HS-27A (cell line): ENCODE data around the gene CMYA5.

Source experiments
- DNase-seq: peaks from one replicate; pipeline ENCODE4 v3.0.0-alpha.2; 2012; ENCODE audit warnings: low read depth, missing footprints

The CMYA5 gene

DNA sequence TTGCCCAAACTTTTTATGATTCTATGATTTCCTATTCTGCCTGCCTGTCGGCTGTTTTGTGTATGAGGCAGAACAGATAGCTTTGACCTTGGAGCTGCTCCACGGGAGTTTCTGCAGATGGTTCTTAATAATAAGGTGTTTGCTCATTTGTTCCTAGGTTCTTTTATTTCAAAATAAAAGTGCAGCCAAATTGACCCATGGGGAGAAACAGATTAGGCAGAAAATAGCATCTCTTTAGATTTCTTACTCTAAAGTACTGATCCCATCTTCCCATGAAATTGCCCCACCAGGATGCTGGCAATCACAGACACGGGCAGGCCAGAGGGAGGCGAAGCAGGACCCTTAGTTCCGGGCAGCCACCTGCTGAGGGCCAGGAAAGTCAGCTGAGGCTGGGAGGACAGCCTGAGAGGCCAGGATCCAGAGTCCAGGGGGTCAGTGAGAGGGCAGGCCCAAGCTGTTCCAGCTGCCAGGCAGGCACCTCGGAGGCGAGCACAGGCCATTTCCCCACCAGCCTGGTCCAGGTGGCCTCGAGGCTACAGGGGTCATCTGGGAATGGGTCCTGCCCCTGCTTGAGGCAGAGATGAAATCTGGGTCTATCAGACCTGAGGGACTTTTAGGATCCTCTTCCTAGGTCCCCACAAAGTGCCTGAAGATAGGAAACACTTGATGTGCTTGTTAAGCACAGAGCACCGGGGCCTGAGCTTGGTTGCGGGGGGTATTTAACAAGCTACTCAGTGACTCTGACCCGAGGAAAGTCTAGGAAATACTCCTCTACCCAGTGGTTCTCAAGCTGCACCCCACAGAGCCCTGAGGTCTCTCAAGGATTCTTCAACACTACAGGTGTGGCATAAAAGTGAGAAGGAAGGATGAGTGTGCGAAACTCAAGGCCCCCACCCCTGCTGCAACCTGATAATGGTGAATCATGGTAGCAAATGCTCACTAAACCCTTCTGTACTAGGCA lies 145.4 kb downstream of the CMYA5 start:
- DNase-seq: no peak

DNA sequence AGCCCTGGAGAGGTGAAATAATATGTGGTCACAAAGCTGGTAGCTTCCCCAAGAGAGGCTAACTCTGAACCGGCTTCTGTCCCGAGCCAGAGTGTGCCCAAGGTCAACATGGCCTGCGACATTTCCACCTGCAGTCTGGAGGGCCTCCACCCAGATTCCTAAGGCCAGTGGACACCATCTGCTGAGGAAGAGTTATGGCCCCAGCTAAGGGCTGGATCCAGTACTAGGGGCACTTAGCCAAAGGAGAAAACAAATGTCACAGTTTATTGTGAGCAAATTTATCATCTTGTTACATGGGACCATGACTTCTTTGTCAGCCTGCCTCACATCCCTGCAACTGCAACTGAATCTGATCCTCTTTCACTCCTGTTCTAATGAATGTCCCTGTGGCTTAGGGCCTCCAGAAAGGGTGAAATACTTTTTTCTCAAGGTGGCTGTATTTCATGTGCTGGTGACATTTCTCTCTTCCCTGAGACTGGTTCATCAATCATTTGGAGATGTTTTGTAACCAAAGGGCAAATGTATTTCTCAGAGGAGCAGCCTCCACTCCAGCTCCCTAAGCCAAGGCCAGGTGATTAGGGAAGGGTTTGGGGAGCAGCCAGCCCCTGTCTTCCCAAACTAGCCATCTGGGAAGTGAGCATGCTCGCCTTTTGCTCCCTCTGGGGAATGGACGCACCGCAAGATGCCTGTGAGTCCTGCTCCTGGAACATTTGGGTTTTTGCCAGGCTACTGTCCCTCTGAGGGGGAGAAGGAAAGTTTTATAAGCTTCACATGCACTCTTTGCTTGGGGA lies 148.3 kb downstream of the CMYA5 start:
- DNase-seq: no peak

DNA sequence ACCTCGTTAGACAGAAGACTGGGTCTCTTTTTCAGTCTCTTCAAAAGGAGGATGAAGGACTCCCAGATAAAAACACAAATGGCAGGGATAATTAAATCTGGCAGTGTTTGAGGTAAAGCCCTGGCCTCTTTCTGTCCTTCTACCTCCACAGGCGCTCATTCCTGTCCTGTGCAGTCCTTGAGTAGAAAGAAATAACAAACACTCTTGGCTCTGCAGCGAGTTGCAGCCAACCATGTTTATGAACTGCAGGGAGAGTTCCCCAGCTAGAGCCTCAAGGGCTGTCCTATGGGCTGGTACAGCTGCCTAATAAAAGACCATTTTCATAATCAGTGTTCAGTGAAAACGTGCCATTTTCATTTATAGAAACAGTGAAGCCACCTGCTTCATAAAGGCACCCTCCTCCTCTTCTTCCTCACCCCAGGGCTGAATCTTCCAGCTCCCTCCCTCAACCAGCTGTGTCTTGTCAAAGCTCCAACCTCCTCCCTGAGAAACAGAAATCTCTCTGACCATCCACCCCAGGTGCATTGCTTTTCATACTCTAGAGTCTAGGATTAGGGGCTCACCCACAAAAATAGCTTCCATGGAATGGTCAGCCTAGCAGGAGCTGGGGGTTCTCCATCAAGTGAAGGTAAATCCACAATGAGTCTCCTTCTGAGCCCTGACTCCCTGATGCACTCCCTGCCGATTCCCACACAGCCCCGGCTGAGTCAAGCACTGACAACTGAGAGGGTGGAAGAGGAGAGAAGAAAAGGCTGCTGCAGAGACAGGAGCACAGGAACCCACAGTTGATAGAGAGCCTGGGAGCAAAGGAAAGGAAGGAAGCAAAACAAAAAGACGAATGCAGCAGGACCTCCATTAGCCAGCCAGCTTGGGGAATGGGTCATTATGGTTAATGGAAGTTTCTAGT lies 150.7 kb downstream of the CMYA5 start:
- no peak for DNase-seq

DNA sequence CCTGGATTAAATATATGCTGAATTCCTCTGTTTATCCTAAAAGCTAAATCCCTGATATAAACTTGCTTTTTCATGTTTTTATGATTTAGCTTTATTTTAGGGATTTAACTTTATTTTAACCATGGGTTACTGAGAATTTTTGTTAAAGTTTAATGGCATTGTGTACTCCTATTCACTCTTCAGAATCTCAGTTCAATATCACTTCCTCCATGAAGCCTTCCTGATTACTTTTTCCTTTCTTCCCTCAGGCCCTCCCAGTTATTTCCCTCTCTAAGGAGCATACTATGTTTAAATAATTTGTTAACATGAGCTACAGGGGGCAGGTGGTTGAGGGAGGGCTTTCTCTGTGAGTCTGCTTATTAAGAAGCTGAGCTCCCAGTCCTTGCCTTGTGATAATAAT lies 151.5 kb downstream of the CMYA5 start:
- no peak for DNase-seq

DNA sequence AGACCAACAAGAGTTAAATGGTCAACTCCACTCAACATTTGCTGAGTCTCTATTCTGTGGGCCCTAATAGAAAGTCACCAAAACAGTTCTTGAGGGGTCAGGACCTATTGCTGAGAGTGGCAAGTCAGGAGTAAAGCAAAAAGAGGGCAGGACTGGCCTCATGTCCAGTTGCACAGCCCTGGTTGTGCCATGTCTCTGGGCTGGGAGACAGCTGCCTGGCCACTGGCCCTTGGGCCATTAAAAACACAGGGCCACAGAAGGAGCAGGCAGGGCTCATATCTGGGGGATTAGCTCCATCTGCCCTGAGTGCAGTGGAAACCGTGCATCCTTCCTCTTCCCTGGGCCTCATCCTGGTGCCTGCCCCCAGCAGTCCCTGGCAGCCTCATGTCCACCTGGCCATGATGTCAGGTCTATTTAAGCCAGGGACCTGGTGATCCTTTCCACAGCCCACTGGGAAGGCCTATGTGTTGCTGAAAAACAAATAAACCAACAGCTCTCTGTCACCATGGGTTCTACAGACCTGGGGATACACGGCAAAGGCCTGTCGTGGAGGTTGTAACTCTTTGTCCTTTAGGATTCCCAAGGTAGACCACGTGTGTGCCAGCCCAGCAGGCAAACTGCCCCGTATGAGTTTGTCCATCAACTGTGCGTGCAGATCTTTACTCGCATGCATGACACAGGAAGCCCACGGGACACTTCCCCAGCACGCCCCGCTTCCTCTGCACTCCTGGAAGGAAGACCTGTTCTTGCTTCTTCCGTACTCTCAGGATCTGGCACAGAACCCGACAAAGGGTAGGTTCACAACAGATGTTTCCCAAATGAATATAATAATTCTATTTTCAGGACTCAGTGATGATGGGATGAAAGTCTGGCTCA lies 152.6 kb downstream of the CMYA5 start:
- no peak for DNase-seq

DNA sequence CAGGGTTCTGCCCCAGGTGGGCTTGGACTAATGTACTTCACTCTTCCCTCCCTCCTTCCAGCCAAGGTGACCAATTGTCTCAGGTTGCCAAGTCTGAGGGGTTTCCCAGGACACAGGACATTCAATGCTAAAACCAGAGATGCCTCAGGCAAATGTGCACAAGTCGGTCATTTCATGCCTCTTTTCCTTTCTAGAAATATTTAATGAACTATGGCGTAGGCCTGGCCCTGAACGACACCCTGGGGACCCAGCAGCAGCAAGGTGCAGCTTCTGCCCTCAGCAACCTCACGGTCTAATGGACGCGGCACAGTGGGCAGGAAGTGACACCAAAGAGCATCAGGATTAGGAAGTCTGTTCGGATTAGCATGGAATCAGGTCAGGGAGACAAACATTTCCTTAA lies 153.4 kb downstream of the CMYA5 start:
- DNase-seq: no peak

DNA sequence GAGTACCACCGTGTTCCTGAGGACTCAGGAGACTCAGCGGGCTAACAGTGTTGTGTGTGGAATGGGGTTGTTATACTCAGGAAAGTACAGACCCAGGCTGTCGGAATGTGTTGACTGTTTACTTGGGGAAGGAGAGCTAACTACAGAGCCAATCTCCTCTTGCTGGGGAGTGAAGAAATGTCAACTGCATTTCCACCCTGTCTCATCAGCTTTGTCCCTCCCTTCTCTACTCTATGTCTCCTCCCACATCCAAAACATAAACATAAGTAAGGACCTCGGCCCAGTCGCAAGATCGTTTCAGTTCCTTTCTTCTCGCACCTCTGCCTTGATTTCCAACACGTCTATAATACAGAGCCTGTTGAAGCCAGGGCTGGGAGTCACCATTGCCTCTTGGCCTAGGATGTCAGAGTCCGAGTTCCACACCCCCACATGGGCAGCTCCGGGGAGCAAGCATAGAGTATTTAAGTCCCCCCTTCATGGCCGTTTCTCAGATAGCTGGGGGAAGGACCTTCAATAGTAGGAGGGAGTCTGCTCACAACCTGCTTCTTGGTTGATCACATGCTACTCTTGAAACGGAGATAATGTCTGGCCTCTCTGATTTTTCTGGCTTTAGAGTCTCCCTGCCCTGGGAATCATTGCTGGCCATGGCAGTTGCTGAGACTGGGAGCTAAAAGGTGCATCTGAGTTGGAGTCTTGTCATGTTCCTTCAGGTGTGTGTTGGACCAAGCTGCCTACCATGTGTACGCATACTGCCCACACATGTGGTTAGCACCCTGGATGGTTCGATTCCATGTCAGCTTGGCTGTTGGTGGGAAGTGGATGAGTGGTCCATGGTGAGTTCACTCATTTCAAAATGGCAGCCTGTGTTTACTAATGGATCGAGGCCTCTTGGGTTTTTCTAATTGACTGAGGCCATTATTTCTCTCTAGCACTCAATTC lies 154.1 kb downstream of the CMYA5 start:
- DNase-seq: no peak

DNA sequence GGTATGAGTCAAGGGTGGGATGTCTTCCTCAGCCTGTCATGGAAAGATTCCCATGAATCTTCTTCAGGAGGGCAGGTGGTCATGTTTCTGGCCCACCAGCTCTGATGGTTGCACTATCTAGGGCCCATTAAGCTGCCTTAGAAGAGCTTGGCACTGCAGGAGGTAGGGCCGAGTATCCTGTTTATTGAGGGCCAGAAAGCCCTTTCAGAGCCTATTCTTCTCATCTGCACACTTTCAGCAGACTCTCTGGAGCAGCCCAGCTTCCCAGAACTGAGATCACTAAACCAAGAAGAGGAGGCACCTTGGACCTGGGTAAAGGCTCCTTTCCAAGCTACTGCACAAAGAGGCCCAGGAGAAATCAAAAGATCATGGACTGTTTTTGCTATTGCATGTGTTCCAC lies 154.9 kb downstream of the CMYA5 start:
- no peak for DNase-seq

DNA sequence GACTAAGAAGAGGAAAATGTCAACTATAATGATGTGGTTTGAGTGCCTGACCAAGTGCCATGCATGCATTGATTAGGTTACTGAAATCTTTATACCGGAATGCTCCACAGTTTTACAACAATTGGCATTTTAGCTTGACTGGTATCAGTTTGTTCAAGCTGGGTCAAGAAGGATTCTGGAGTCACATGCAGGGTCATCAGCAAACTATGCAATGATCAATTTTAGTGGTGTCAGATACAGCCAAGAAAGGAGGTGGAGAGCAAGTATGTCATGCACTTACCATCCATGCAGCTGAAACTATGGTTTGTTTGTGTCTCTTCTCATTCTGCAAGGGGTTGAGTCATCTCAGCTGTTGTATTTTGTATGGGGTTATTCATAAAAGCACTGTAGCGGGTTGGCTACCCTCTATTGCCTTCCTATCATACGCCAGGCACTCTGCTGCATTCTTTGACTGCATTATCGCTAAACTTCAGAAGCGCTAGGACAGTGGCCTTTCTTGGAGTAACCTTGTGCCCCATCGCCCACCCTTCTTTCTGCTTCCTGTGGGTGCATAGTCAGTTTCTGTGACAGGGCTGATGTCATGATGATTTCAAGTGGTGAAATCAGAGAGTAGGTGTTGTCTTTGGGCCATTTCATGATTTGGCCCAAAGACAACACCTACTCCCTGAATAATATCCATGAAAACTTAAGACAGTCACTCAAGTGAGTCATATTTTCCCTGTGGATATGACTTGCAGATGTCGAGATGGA lies 156.0 kb downstream of the CMYA5 start:
- no peak for DNase-seq

DNA sequence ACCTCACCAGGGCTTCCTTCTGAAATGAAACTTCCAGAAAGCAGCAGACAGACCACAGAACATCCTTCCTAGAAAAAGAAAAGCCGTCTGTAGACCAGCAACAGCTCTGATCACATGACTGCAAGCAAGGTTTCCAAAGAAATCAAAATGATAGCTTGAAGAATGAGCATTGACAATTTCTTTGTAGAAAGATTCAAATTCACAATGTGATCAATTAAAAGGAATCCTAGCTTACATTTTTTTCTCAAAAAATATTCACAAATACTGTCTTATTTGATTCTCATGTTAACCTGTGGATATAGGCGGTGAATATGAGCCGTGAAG lies 156.5 kb downstream of the CMYA5 start:
- no peak for DNase-seq

DNA sequence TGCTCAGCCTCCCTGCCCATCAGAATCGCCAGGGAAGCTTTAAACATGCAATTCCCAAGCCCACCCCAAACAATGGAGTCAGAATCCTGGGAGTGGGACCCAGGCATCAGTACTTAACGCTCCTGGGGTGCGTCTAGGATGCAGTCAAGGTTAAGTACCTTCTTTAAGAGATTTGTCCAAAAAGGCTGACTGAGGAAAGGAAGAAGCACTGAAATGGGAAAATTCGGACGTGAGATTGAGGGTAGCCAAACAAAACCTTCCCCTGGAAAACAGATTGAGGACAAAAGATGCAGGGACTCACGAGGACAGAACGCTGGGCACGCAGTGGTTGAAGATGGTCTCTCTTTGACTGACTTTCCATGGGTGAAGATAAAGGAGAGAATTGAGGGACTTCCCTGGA lies 157.9 kb downstream of the CMYA5 start:
- no peak for DNase-seq

DNA sequence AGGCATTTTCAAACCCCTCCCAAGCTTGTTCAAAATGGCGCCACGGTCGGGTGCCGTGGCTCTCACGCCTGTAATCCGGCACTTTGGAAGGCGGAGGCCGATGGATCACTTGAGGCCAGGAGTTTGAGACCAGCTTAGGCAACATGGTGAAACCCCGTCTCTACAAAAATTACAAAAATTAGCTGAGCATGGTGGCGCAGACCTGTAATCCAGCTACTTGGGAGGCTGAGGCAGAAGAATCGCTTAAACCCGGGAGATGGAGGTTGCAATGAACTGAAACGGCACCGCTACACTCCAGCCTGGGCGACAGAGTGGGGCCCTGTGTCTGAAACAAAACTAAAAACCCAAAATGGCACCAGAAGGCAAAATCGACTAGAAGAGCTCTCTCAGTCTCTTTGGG lies 159.4 kb downstream of the CMYA5 start:
- DNase-seq: no peak
